ENCODE measurements around the gene NINL.

DNA sequence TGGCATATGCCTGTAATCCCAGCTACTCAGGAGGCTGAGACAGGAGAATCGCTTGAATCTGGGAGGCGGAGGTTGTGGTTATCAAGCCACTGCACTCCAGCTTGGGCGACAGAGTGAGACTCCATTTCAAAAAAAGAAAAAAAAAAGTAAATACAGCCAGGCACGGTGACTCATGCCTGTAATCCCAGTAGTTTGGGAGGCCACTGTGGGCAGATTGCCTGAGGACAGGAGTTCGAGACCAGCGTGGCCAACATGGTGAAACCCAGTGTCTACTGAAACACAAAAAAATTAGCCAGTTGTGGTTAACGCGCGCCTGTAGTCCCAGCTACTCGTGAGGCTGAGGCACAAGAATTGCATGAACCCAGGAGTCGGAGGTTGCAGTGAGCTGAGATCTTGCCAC is 1.5 kb upstream of the NINL start:
- no peak for TF ChIP-seq TAF1 (IDR thresholded peaks at IDR 0.05; ENCODE audit: borderline replicate concordance, insufficient read depth, low read length)
- no peak for TF ChIP-seq SIN3A (IDR thresholded peaks at IDR 0.05; ENCODE audit: borderline replicate concordance, insufficient read depth, low read length)
- TF ChIP-seq POLR2AphosphoS5 (IDR thresholded peaks at IDR 0.05; ENCODE audit: low read depth, low read length): no peak
- TF ChIP-seq, protein P1, sequence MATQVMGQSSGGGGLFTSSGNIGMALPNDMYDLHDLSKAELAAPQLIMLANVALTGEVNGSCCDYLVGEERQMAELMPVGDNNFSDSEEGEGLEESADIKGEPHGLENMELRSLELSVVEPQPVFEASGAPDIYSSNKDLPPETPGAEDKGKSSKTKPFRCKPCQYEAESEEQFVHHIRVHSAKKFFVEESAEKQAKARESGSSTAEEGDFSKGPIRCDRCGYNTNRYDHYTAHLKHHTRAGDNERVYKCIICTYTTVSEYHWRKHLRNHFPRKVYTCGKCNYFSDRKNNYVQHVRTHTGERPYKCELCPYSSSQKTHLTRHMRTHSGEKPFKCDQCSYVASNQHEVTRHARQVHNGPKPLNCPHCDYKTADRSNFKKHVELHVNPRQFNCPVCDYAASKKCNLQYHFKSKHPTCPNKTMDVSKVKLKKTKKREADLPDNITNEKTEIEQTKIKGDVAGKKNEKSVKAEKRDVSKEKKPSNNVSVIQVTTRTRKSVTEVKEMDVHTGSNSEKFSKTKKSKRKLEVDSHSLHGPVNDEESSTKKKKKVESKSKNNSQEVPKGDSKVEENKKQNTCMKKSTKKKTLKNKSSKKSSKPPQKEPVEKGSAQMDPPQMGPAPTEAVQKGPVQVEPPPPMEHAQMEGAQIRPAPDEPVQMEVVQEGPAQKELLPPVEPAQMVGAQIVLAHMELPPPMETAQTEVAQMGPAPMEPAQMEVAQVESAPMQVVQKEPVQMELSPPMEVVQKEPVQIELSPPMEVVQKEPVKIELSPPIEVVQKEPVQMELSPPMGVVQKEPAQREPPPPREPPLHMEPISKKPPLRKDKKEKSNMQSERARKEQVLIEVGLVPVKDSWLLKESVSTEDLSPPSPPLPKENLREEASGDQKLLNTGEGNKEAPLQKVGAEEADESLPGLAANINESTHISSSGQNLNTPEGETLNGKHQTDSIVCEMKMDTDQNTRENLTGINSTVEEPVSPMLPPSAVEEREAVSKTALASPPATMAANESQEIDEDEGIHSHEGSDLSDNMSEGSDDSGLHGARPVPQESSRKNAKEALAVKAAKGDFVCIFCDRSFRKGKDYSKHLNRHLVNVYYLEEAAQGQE (IDR thresholded peaks at IDR 0.05; ENCODE audit: insufficient read depth in 1 of 2, low read depth in 2 of 2, low read length in 2 of 2): no peak
